ENCODE data around the gene ZNF277.

- TF ChIP-seq, protein P1, sequence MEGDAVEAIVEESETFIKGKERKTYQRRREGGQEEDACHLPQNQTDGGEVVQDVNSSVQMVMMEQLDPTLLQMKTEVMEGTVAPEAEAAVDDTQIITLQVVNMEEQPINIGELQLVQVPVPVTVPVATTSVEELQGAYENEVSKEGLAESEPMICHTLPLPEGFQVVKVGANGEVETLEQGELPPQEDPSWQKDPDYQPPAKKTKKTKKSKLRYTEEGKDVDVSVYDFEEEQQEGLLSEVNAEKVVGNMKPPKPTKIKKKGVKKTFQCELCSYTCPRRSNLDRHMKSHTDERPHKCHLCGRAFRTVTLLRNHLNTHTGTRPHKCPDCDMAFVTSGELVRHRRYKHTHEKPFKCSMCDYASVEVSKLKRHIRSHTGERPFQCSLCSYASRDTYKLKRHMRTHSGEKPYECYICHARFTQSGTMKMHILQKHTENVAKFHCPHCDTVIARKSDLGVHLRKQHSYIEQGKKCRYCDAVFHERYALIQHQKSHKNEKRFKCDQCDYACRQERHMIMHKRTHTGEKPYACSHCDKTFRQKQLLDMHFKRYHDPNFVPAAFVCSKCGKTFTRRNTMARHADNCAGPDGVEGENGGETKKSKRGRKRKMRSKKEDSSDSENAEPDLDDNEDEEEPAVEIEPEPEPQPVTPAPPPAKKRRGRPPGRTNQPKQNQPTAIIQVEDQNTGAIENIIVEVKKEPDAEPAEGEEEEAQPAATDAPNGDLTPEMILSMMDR (optimal IDR thresholded peaks at IDR 0.05 in 1 of 3, IDR thresholded peaks at IDR 0.05 in 1 of 3, conservative IDR thresholded peaks at IDR 0.05 in 1 of 3; ENCODE audit: extremely low read depth in 1 of 3, insufficient read depth in 2 of 3, low read length in 3 of 3), result no peak
- TF ChIP-seq EZH2 (IDR thresholded peaks at IDR 0.05; ENCODE audit: low read length), result no peak
Observed at GRCh38 chr7:112211348-112211907, 4.9 kb downstream of the ZNF277 start.
